OCI-LY1 (cell line): Measurements from ENCODE around the gene ADNP.

Source experiments
- CTCF ChIP-seq: fragments of 200-600 bp; sonication (generic), shearing (Covaris generic); IDR thresholded peaks from 2 replicates; pipeline ENCODE4 v1.5.1; 2017; ENCODE audit warnings: mild to moderate bottlenecking, antibody characterized with exemption, low read length, moderate library complexity, mixed read lengths
- EZH2 ChIP-seq: fragments of 200-600 bp; sonication (generic), shearing (Covaris generic); IDR thresholded peaks from 2 replicates; pipeline ENCODE4 v1.8.0; 2017; ENCODE audit warnings: borderline replicate concordance, mixed run types, mild to moderate bottlenecking, antibody characterized with exemption, low read length, moderate library complexity, mixed read lengths

DNA sequence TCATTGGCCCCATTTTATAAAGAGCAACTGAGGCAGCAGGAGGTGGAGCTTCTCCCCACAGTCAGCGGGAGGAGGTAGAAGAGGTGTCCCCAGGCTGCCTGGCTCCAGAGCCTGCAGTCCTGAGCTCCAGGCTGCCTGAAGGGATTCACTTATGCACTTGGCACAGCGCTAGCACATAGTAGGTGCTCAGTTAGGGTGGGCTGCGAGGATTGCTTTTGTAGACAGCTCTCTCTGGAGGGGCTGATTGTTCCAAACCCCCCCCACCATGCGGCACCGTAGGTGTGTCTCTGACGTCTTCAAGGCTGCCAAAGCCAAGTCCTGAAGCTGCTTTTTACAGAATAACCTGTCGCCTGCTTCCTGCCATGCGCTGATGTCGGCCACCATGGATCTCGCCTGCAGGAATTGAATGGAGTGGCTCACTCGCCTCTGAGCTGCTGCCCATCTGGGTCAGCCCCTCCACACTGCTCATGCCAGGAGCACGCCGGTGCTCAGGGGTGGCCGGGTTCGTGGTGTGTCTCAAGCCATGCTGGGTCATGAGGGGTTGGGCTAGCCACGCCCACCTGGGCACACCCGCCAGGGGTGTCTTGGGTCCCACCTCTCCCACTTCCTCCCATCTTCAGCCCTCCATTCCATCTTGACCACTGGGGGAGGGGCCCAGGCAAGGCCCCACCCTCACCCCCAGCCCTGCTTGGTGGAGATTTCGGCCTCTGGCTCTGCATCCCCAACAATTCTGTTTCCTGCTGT is 76.6 kb downstream of the ADNP start:
- TF ChIP-seq CTCF: no peak
- TF ChIP-seq EZH2: no peak
